Esophagus (tissue), 2 donors: ENCODE results near the gene ERBB4. TPM values are rescaled to one million over a fixed set of nuclear protein-coding genes. Genes with fewer than 3 reads are reported as not detected.

ENCODE experiments used
- H3K27ac ChIP-seq, 2 donors: one replicate each; pipeline ENCODE4 v1.5.1; 2013; ENCODE audit warnings: low read depth in 2 of 2, mild to moderate bottlenecking in 2 of 2, inconsistent platforms in 1 of 2, low read length in 1 of 2, moderate library complexity in 1 of 2
- H3K27me3 ChIP-seq, 2 donors: one replicate each; pipeline ENCODE4 v1.6.1; 2013; ENCODE audit warnings: low read length in 2 of 2, control low read depth in 1 of 2, mild to moderate bottlenecking in 1 of 2; ENCODE audit not compliant: insufficient read depth in 2 of 2, control insufficient read depth in 1 of 2
- H3K36me3 ChIP-seq, 2 donors: one replicate each; pipeline ENCODE4 v1.6.1; 2013; ENCODE audit warnings: low read length in 1 of 2; ENCODE audit not compliant: control insufficient read depth in 2 of 2, insufficient read depth in 2 of 2
- H3K4me1 ChIP-seq, 2 donors: one replicate each; pipeline ENCODE4 v1.6.1; 2013; ENCODE audit warnings: low read length in 1 of 2; ENCODE audit not compliant: control insufficient read depth in 2 of 2, insufficient read depth in 2 of 2
- H3K4me3 ChIP-seq, 2 donors: one replicate each; pipeline ENCODE4 v1.5.1; 2013; ENCODE audit warnings: low read length in 2 of 2, mild to moderate bottlenecking in 2 of 2, low read depth in 1 of 2, moderate library complexity in 1 of 2
- H3K9me3 ChIP-seq, 2 donors: one replicate each; pipeline ENCODE4 v1.6.1; 2013; ENCODE audit warnings: mild to moderate bottlenecking in 2 of 2, low read depth in 1 of 2, low read length in 1 of 2, moderate library complexity in 1 of 2; ENCODE audit not compliant: control insufficient read depth in 2 of 2, insufficient read depth in 1 of 2
- WGBS, 2 donors: extraction: QIAGEN DNeasy Blood & Tissue Kit; methylation state at CpG; one replicate each; pipeline ENCODE4 v1.1.7; 2013; 5-methylcytosine and 5-hydroxymethylcytosine counted together
- polyA plus RNA-seq, 2 donors: library from polyadenylated mRNA; stranded (reverse); fragments of 200-250 nt; gene quantifications; one replicate each; pipeline ENCODE4 v1.2.3, GENCODE V29; 2013
- donor health status: healthy with polysubstance abuse.
- donor health status: Bipolar disorder and iron deficiency.

The ERBB4 gene
- polyA plus RNA-seq, 2 donors = under 0.01 to 0.06 TPM

DNA sequence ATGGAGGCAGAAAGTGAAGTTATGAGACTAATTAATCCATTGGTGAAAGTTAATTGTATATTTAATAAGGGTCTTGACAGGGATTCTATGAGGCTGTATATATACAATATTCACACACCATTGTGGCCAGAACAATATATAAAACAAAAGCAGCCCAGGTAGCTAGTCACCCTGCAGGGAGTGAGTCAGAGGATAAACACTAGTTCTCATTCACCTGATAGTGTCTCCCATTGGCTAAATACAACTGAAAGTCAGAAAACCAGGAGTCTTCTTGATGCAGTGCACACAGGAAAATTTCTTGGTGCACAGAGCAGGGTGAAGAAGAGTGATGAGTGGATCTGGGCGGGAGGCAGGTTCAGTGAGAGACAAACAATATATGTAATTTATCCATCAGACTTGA is 465.2 kb downstream of the ERBB4 start:
- H3K27ac ChIP-seq = no peak overlapping the region
- no peaks in the 10 kb centered on the region for H3K4me1 ChIP-seq
- no peaks in the 10 kb centered on the region for H3K27me3 ChIP-seq
- H3K9me3 ChIP-seq = no peaks in the 10 kb centered on the region
- H3K36me3 ChIP-seq = no peaks in the 10 kb centered on the region
- no peak overlapping the region for H3K4me3 ChIP-seq
- WGBS, 2 donors = 64 to 71% methylated on average over 1 of the region's 1 CpG

DNA sequence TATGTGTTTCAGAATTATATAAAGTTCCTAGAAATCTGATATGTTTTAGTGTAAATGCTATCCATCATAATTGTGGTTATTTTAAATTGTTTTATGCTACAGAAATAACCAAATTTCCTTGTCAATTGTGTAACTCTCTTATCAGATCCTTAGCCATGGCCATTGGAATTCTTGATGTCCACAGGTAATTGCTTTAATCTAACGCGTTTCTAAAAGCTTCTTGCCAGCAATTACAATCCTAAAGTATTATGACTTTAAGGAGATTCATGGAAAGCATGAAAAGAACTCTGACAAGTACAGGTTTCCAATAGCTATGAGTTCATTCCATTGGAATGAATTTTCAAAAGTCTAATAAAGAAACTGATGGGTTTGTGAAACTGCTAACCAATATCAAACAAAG is 472.1 kb downstream of the ERBB4 start:
- Histone ChIP-seq H3K27ac (no peak overlapping the region), H3K4me3 (no peak overlapping the region), H3K27me3 (no peaks in the 10 kb centered on the region), H3K36me3 (no peaks in the 10 kb centered on the region), H3K4me1 (no peaks in the 10 kb centered on the region), H3K9me3 (no peaks in the 10 kb centered on the region)
- 53 to 66% methylated on average over 2 of the region's 2 CpGs for WGBS, 2 donors

DNA sequence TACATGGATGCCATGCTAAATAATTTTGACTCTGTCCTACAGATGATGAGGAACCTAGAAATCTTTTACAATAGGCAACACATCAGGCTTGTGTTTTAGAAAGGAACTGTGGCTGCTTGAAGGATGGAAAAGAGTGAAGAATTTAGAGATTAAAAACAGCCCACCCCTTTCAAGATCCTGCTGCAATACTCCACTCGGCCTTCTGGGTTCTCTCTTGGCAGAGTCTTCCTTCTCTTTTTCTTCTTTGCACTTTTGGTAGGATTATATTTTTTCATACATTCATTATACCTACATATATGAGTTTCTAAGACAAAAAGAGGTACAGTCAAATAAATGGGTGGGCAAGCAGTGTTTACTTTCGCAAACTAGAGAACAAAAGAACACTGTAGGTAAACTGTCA is 474.3 kb downstream of the ERBB4 start:
- Histone ChIP-seq H3K36me3 (no peaks in the 10 kb centered on the region), H3K4me3 (no peak overlapping the region), H3K27ac (no peak overlapping the region), H3K27me3 (no peaks in the 10 kb centered on the region), H3K9me3 (no peaks in the 10 kb centered on the region), H3K4me1 (no peaks in the 10 kb centered on the region)
- 80 to 82% methylated on average over 2 of the region's 2 CpGs for WGBS, 2 donors

DNA sequence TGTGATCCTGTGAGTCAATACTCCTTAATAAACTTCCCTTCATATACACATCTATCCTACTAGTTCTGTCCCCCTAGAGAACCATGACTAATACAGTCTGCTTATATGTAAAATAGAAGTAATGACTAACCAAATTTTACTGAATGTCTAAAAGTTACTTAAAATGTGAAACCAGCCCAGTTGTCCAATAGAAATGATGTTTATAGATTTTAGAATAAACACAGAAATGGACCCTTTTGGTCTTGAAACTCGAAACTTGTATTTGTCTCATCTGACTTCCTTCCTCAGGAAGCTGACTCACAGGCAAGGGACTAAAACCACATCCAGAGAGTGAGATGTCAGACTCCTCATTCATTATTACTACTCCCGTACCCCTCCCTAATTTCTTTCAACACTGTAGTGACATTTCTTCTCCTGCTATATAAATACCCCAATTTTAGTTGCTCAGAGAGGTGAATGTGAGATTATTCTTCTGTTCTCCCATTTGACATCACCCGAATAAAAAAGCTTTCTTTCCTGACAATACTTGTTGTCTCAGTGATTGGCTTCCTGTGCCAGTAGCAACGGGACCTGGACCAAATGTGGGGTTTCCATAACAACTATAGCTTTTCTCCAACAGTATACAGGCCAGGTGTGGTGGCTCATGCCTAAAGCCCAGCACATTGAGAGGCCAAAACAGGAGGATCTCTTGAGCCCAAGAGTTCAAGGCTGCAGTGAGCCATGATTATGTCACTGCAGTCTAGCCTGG is 486.0 kb downstream of the ERBB4 start:
- H3K27me3 ChIP-seq = no peaks in the 10 kb centered on the region
- H3K27ac ChIP-seq = no peak overlapping the region
- H3K4me3 ChIP-seq = no peak overlapping the region
- WGBS, 2 donors = 59 to 62% methylated on average over 4 of the region's 4 CpGs
- H3K9me3 ChIP-seq = peaks cover 0 to 9% of the 10 kb centered on the region in 2 donors
- no peaks in the 10 kb centered on the region for H3K4me1 ChIP-seq
- no peaks in the 10 kb centered on the region for H3K36me3 ChIP-seq

DNA sequence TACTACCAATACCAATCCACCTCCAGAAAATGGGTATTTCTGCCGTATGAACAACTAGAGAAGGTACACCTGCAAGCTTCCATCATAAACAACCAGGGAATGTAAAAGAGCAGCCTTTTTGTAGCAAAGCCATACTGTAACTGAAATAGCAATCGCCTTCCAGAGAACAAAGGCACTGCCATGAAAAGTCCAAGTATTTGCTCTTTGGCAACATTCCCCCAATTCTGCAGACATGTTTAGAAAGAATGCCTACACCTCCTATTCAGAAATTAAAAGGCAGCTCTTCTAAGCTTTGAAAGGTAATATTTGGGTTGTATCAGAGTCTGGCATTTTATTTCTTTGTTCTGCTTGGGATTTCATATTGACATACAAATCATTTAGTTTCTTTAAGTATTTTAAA is 487.7 kb downstream of the ERBB4 start:
- 55 to 62% methylated on average over 2 of the region's 2 CpGs for WGBS, 2 donors
- Histone ChIP-seq H3K4me1 (no peaks in the 10 kb centered on the region), H3K27ac (no peak overlapping the region), H3K36me3 (no peaks in the 10 kb centered on the region), H3K27me3 (no peaks in the 10 kb centered on the region), H3K4me3 (no peak overlapping the region), H3K9me3 (peaks cover 0 to 9% of the 10 kb centered on the region in 2 donors)

DNA sequence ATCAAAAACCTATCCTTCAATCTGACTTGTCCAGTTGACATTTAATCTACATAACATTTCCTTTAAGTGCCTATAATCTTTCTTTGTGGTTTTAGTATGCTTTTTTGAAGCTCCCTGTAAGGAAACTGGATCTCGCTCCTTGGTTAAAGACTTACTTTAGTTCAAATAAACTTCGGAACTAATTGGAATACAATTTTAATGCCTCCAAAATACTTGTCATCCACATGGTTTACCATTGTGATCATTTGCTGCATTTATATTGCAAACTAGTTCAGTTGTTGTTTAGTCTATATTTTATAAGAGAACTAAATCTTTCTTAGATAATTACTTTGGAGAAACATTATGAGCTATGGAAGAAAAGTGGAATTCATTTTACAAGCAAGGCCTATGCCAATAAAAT is 496.0 kb downstream of the ERBB4 start:
- no peak overlapping the region for H3K4me3 ChIP-seq
- H3K9me3 ChIP-seq = no peaks in the 10 kb centered on the region
- H3K27ac ChIP-seq = no peak overlapping the region
- H3K27me3 ChIP-seq = no peaks in the 10 kb centered on the region
- 77 to 79% methylated on average over 2 of the region's 2 CpGs for WGBS, 2 donors
- H3K36me3 ChIP-seq = no peaks in the 10 kb centered on the region
- no peaks in the 10 kb centered on the region for H3K4me1 ChIP-seq

DNA sequence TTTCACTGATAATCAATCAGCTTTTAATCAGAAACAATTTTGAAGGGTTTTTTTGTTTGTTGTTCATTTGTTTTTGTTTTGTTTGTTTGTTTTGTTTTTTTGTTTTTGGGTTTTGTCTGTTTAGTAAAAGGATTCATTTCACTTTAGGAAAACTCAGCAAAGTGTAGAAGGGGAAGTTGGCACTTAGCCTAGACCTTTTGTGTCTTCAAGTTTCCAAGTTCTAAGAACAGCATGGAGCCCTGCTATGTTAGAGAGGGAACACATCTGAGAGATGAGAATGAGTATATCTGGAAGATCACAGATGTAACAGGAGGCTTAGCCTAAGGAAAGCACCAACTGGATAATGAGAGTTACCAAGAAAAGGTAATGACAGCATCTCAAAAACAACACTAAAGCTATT is 501.5 kb downstream of the ERBB4 start:
- Histone ChIP-seq H3K4me1 (no peaks in the 10 kb centered on the region), H3K27ac (no peak overlapping the region), H3K27me3 (no peaks in the 10 kb centered on the region), H3K4me3 (no peak overlapping the region), H3K36me3 (no peaks in the 10 kb centered on the region), H3K9me3 (no peaks in the 10 kb centered on the region)

DNA sequence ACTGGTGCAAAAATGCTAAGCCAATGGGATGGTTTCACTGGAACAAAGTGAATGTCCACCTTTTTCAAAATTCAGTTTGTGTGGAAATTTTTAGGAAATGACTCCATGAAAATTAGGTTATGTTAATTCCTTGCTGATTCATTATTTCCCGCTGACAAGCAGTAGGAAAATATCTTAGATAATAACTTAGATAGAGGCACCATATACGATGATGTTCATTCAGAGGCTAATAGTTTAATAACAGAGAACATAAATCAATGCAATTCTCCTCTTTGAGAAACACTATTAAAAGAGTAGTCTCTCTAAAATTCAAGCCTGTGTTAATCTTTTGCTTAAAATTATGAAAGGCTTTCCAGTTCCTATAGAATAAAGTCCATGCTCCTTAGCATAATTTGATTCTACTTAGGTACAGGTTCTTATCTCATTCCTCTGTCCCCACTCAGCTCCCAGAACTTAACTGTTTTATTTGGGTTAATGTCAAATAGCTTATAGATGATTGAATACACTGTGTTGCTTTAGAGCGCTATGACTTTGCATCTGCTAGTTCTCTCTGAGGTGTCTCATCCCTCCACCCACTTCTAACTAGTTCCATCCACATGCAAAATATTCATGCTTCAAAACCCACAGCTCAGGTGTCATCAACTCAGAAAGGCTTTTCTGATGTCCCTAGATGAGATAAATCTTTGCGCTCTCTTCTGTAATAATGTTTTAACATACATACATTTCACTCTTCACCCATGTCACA is 503.6 kb downstream of the ERBB4 start:
- Histone ChIP-seq H3K9me3 (no peaks in the 10 kb centered on the region), H3K4me3 (no peak overlapping the region), H3K4me1 (no peaks in the 10 kb centered on the region), H3K27me3 (no peaks in the 10 kb centered on the region), H3K36me3 (no peaks in the 10 kb centered on the region), H3K27ac (no peak overlapping the region)
- 80 to 81% methylated on average over 4 of the region's 4 CpGs for WGBS, 2 donors

DNA sequence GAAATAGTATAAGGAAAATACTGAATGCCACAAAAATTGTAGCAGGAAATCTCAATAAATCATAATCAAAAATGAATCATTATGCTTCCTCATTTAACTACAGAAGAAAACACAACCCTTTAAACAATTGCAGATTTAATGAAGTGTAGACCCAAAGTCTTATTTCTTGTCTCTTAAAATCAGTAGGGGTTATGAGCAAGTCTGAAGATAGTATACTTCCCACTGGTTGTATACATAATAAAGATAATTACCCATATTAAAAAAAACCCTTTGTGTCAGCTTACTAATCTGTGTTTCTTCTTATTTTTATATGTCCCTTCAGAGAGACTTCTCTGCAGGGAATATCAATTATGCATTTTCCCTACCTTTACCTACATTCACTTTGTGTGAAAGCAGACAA is 504.7 kb downstream of the ERBB4 start:
- Histone ChIP-seq H3K27ac (no peak overlapping the region), H3K27me3 (no peaks in the 10 kb centered on the region), H3K4me3 (no peak overlapping the region), H3K4me1 (no peaks in the 10 kb centered on the region), H3K36me3 (no peaks in the 10 kb centered on the region), H3K9me3 (no peaks in the 10 kb centered on the region)
